Endothelial cell of umbilical vein (primary cell): ENCODE measurements around the gene SLC39A11. TPM values are rescaled to one million over a fixed set of nuclear protein-coding genes. Genes with fewer than 3 reads are reported as not detected.

Source experiments
- BruUV-seq: library from RNA; stranded (reverse); fragments of 400-500 nt; replicated peaks from 2 replicates; lab custom pipeline; 2021; lab: Mats Ljungman, UMichigan
- CTCF ChIA-PET: fragments of 300-600, 350-600 bp; sonication (Branson Sonifier 250); formaldehyde crosslinking; loops from one replicate; lab custom pipeline; 2021; ENCODE audit warnings: antibody characterized with exemption, inconsistent platforms; lab: Charles Lee
- POLR2A ChIA-PET: fragments of 300-600, 350-600 bp; sonication (Branson Sonifier 250); formaldehyde crosslinking; loops from one replicate; lab custom pipeline; 2021; ENCODE audit warnings: antibody characterized with exemption, inconsistent platforms; lab: Charles Lee
- DNase-seq: peaks from one replicate; pipeline ENCODE4 v3.0.0-alpha.2; 2011; ENCODE audit warnings: low read depth, low spot score
- FAIRE-seq: peaks from 2 replicates; lab custom pipeline; 2011; peaks lifted over from hg19 to GRCh38; lab: Jason Lieb, UNC
- H2AFZ ChIP-seq: 2 replicates; pipeline ENCODE4 v1.6.0; 2012; ENCODE audit warnings: low read depth, low read length, control low read depth, inconsistent platforms
- H3K27ac ChIP-seq: 2 replicates; pipeline ENCODE4 v1.5.1; 2011; ENCODE audit warnings: low read depth, mild to moderate bottlenecking, control low read depth, low read length, moderate library complexity; ENCODE audit not compliant: insufficient read depth
- H3K27me3 ChIP-seq, 2 experiments: 2 replicates each; pipeline versions ENCODE4 v1.6.0 to v1.6.1; 2011; ENCODE audit warnings: low read length in 2 of 2, mixed read lengths in 1 of 2; ENCODE audit not compliant: control insufficient read depth in 2 of 2, insufficient read depth in 2 of 2
- H3K36me3 ChIP-seq, 2 experiments: 2 replicates in 1 of 2; 3 replicates in 1 of 2; pipeline ENCODE4 v1.5.1; 2011; ENCODE audit warnings: low read length in 2 of 2, mild to moderate bottlenecking in 1 of 2, moderate library complexity in 1 of 2; ENCODE audit not compliant: control insufficient read depth in 2 of 2, insufficient read depth in 2 of 2; ENCODE audit errors: extremely low read depth in 1 of 2
- H3K4me1 ChIP-seq: 3 replicates; pipeline ENCODE4 v1.5.1; 2011; ENCODE audit warnings: mild to moderate bottlenecking, low read length; ENCODE audit not compliant: control insufficient read depth, insufficient read depth; ENCODE audit errors: extremely low read depth
- H3K4me2 ChIP-seq: 2 replicates; pipeline ENCODE4 v1.6.1; 2011; ENCODE audit warnings: low read length, control low read depth, mixed read lengths; ENCODE audit not compliant: insufficient read depth
- H3K4me3 ChIP-seq, 3 experiments: fragments of 200-600 bp in 1 of 3; sonication (generic), shearing (Covaris generic) in 1 of 3; replicated peaks in 1 of 3; 2 replicates each; pipeline ENCODE4 v1.5.1; 2011 to 2016; ENCODE audit warnings: control low read depth in 3 of 3, low read length in 3 of 3, mild to moderate bottlenecking in 2 of 3, inconsistent platforms in 1 of 3, low read depth in 1 of 3, moderate library complexity in 1 of 3; ENCODE audit not compliant: insufficient read depth in 1 of 3
- H3K79me2 ChIP-seq: 2 replicates; pipeline ENCODE4 v1.6.0; 2012; ENCODE audit warnings: low read length, inconsistent platforms; ENCODE audit not compliant: control insufficient read depth, insufficient read depth
- H3K9ac ChIP-seq: replicated peaks from 2 replicates; pipeline ENCODE3; 2011; ENCODE audit warnings: low read length, control low read depth; ENCODE audit not compliant: insufficient read depth; ENCODE audit errors: extremely low read depth
- H3K9me1 ChIP-seq: replicated peaks from 3 replicates; pipeline ENCODE4 v1.6.0; 2011; ENCODE audit warnings: mild to moderate bottlenecking, low read length; ENCODE audit not compliant: control insufficient read depth, insufficient read depth; ENCODE audit errors: extremely low read depth
- H3K9me3 ChIP-seq: replicated peaks from 2 replicates; pipeline ENCODE4 v1.5.1; 2012; ENCODE audit warnings: low read length, inconsistent platforms; ENCODE audit not compliant: control insufficient read depth, insufficient read depth
- H4K20me1 ChIP-seq: replicated peaks from 2 replicates; pipeline ENCODE3; 2011; ENCODE audit warnings: mild to moderate bottlenecking, low read length; ENCODE audit not compliant: control insufficient read depth, insufficient read depth; ENCODE audit errors: extremely low read depth
- CTCF ChIP-seq, 2 donors: IDR thresholded peaks; 1 replicate in 1 of 2; 2 replicates in 1 of 2; pipeline ENCODE4 v1.5.1; 2011; ENCODE audit warnings: low read length in 2 of 2, mild to moderate bottlenecking in 2 of 2, moderate library complexity in 2 of 2, control low read depth in 1 of 2, inconsistent platforms in 1 of 2, low read depth in 1 of 2; ENCODE audit not compliant: insufficient read depth in 1 of 2; ENCODE audit errors: extremely low read depth in 1 of 2
- EZH2 ChIP-seq: IDR thresholded peaks from 2 replicates; pipeline ENCODE4 v1.6.1; 2012; ENCODE audit warnings: borderline replicate concordance, low read depth, mild to moderate bottlenecking, moderate library complexity, low read length, inconsistent platforms; ENCODE audit not compliant: severe bottlenecking
- FOS ChIP-seq: IDR thresholded peaks from 2 replicates; pipeline ENCODE4 v1.6.1; 2011; ENCODE audit warnings: mild to moderate bottlenecking, low read length, moderate library complexity, borderline replicate concordance; ENCODE audit not compliant: insufficient read depth
- JUN ChIP-seq: IDR thresholded peaks from 2 replicates; pipeline ENCODE4 v1.6.1; 2011; ENCODE audit warnings: borderline replicate concordance, low read depth; ENCODE audit not compliant: insufficient read length, insufficient read depth
- MYC ChIP-seq: IDR thresholded peaks from one replicate; pipeline ENCODE4 v1.6.1; 2011; ENCODE audit warnings: mild to moderate bottlenecking, low read depth, low read length
- POLR2A ChIP-seq: IDR thresholded peaks from 2 replicates; pipeline ENCODE4 v1.6.1; 2012; ENCODE audit warnings: low read depth, mild to moderate bottlenecking, control low read depth, low read length
- POLR2AphosphoS5 ChIP-seq: IDR thresholded peaks from 2 replicates; pipeline ENCODE4 v1.6.1; 2012; ENCODE audit warnings: low read depth, mild to moderate bottlenecking, control low read depth, low read length, moderate library complexity; ENCODE audit not compliant: insufficient read depth
- dilution Hi-C: fragments of 300-500 bp; cut with MboI; formaldehyde crosslinking; loops from one replicate; pipeline ENCODE4 v1.15.0; 2019; ENCODE audit warnings: low sequenced_read_pairs; ENCODE audit not compliant: extremely low pct_ligation_motif_present
- intact Hi-C: fragments of 100-400 bp; cut with micrococcal nuclease; formaldehyde crosslinking; loops from one replicate; pipeline ENCODE4 v1.10.0; 2022
- polyA plus RNA-seq, 4 experiments: library from polyadenylated mRNA; depleted of rRNA in 3 of 4; stranded (reverse) in 3 of 4; unstranded in 1 of 4; fragments of >200 nt; gene quantifications; 2 replicates each; pipeline versions ENCODE4 v1.2.1 to v1.2.3, GENCODE V29; 2011 to 2012; ENCODE audit warnings: missing spikeins in 1 of 4
- total RNA-seq: library from RNA; stranded (reverse); gene quantifications from 2 replicates; pipeline ENCODE4 v1.2.3, GENCODE V29; 2021

SLC39A11 gene
- total and polyA plus RNA-seq, 2 donors (not counting 3 experiments of a cell fraction or from before 2014, with no cell fraction given) = 8.1 to 11.9 TPM

DNA sequence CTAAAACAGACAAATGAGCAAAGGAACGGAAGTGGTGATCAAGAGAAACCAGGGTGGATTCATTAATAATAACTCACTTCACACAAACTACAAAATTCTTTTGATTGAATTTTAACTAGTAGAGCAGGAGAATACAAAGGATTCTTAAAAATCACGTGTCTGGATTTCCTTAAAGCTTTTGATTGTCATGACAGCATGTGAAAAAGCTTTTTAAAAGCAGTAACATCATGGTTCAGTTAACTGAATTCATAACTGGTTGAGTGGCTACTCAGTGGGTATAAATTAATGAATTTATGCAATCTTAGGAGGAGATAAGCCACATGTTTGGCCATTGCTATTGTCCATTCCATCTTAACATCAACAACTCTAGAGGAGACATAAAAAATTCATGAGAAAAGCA, 333.2 kb downstream of the SLC39A11 start:
- H3K79me2 ChIP-seq = no peaks in the 10 kb centered on the region
- no peak for FAIRE-seq
- no TSS peak for BruUV-seq
- no peaks in the 10 kb centered on the region for H3K9me1 ChIP-seq
- no peak for TF ChIP-seq POLR2AphosphoS5
- no peak for TF ChIP-seq MYC
- no peak for TF ChIP-seq POLR2A
- no peak for TF ChIP-seq JUN
- TF ChIP-seq CTCF (IDR thresholded peaks at IDR 0.05; ENCODE audit: extremely low read depth in 1 of 2, insufficient read depth in 1 of 2, low read depth in 1 of 2, low read length in 2 of 2) = no peak
- TF ChIP-seq FOS = no peak
- no peak for TF ChIP-seq EZH2
- no peaks in the 10 kb centered on the region for H3K9me3 ChIP-seq
- H3K4me1 ChIP-seq = no peaks in the 10 kb centered on the region
- H3K27me3 ChIP-seq = no peaks in the 10 kb centered on the region
- ChIA-PET POLR2A (no interaction called here), CTCF (interaction anchor here (1.3 kb wide), 1 partner anchor 12 kb away, joined by 3 read pairs; no protein-coding TSS in a partner anchor)
- H3K4me2 ChIP-seq = no peak overlapping the region
- intact Hi-C loops = no loop called here
- no peak overlapping the region for H2AFZ ChIP-seq
- H3K36me3 ChIP-seq = no peaks in the 10 kb centered on the region
- H4K20me1 ChIP-seq = no peaks in the 10 kb centered on the region
- H3K9ac ChIP-seq = no peak overlapping the region
- no peak overlapping the region for H3K27ac ChIP-seq
- dilution Hi-C loops = no loop called here
- no peak for DNase-seq
- H3K4me3 ChIP-seq = no peak overlapping the region
